ENCODE results near the gene CTNS. TPM values are rescaled to one million over a fixed set of nuclear protein-coding genes. Genes with fewer than 3 reads are reported as not detected.

The CTNS gene
- total RNA-seq, 1 experiment from 2014 or later: 17.1 TPM

Other genes starting within 250 kb of the CTNS start
- not detected in 2 replicates for gene OR1E1, start 238.3 kb upstream of the CTNS start, total RNA-seq (2014; rRNA removed; shearing (Covaris generic))
- not detected in 2 replicates for gene OR3A3, start 225.4 kb upstream of the CTNS start, total RNA-seq (2014; rRNA removed; shearing (Covaris generic))
- gene OR1E2, start 202.9 kb upstream of the CTNS start, total RNA-seq (2014; rRNA removed; shearing (Covaris generic)): not detected in 2 replicates
- gene SPATA22, start 164.9 kb upstream of the CTNS start, total RNA-seq (2014; rRNA removed; shearing (Covaris generic)): not detected in 2 replicates
- not detected in 2 replicates for gene ASPA, start 160.8 kb upstream of the CTNS start, total RNA-seq (2014; rRNA removed; shearing (Covaris generic))
- 0.66 and 1.4 TPM in 2 replicates for gene TRPV3, start 78.9 kb upstream of the CTNS start, total RNA-seq (2014; rRNA removed; shearing (Covaris generic))
- gene TRPV1, start 27.3 kb upstream of the CTNS start, total RNA-seq (2014; rRNA removed; shearing (Covaris generic)): 0.42 and 1.6 TPM in 2 replicates
- 8.1 and 14.1 TPM in 2 replicates for gene SHPK, start 510 bp upstream of the CTNS start, total RNA-seq (2014; rRNA removed; shearing (Covaris generic))
- gene TAX1BP3, start 31.8 kb downstream of the CTNS start, total RNA-seq (2014; rRNA removed; shearing (Covaris generic)): 239 and 243 TPM in 2 replicates
- 36.5 and 41.5 TPM in 2 replicates for gene EMC6, start 32.1 kb downstream of the CTNS start, total RNA-seq (2014; rRNA removed; shearing (Covaris generic))
- gene P2RX5, start 59.4 kb downstream of the CTNS start, total RNA-seq (2014; rRNA removed; shearing (Covaris generic)): 1.8 and 10.1 TPM in 2 replicates
- gene HASPIN, start 87.1 kb downstream of the CTNS start, total RNA-seq (2014; rRNA removed; shearing (Covaris generic)): 11.4 and 18.3 TPM in 2 replicates
- 38.2 and 38.7 TPM in 2 replicates for gene ITGAE, start 164.4 kb downstream of the CTNS start, total RNA-seq (2014; rRNA removed; shearing (Covaris generic))
- gene NCBP3, start 209.5 kb downstream of the CTNS start, total RNA-seq (2014; rRNA removed; shearing (Covaris generic)): 13.4 and 24.8 TPM in 2 replicates